Testis (tissue), 2 donors: Measurements from ENCODE around the gene HNRNPF.
"Not testable (repeated sequence)": the region's sequence is repeated elsewhere in the genome, so short reads cannot be mapped to it uniquely, and the experiment has no call there.

Experiments used
- POLR2A ChIP-seq: fragments of 450-650 bp; IDR thresholded peaks from one replicate; pipeline ENCODE4 v1.6.1; 2017; ENCODE audit warnings: antibody characterized with exemption, mild to moderate bottlenecking, moderate library complexity
- TF ChIP-seq, protein P1 (sequence below), 3 experiments: fragments of 450-650 bp in 2 of 3; fragments of 200-600 bp in 1 of 3; sonication (generic) in 1 of 3; IDR thresholded peaks; one replicate each; pipeline ENCODE4 v1.5.1; 2016 to 2019; ENCODE audit warnings: antibody characterized with exemption in 3 of 3, mild to moderate bottlenecking in 2 of 3, moderate library complexity in 1 of 3

DNA sequence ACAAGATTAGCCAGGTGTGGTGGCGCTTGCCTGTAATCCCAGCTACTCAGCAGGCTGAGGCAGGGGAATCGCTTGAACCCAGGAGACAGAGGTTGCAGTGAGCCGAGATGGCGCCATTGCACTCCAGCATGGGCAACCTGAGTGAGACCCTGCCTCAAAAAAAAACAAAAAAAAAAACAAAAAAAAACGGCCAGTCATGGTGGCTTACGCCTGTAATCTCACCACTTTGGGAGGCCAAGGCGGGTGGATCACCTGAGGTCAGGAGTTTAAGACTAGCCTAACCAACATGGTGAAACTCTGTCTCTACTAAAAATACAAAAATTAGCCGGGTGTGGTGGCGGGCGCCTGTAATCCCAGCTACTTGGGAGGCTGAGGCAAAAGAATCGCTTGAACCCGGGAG, 17.5 kb upstream of the HNRNPF start:
- TF ChIP-seq, protein P1, sequence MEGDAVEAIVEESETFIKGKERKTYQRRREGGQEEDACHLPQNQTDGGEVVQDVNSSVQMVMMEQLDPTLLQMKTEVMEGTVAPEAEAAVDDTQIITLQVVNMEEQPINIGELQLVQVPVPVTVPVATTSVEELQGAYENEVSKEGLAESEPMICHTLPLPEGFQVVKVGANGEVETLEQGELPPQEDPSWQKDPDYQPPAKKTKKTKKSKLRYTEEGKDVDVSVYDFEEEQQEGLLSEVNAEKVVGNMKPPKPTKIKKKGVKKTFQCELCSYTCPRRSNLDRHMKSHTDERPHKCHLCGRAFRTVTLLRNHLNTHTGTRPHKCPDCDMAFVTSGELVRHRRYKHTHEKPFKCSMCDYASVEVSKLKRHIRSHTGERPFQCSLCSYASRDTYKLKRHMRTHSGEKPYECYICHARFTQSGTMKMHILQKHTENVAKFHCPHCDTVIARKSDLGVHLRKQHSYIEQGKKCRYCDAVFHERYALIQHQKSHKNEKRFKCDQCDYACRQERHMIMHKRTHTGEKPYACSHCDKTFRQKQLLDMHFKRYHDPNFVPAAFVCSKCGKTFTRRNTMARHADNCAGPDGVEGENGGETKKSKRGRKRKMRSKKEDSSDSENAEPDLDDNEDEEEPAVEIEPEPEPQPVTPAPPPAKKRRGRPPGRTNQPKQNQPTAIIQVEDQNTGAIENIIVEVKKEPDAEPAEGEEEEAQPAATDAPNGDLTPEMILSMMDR (IDR thresholded peaks at IDR 0.05), result not testable (repeated sequence)
- TF ChIP-seq POLR2A, result not testable (repeated sequence)
